HUES48 (cell line): ENCODE data around the gene PLIN5.
"Not testable (repeated sequence)": the region's sequence is repeated elsewhere in the genome, so short reads cannot be mapped to it uniquely, and the experiment has no call there.

ENCODE experiments used
- H3K27ac ChIP-seq: one replicate; pipeline ENCODE4 v1.7.0; 2013; ENCODE audit warnings: low read depth, low read length, inconsistent platforms
- H3K27me3 ChIP-seq: 2 replicates; pipeline ENCODE4 v1.6.1; 2013; ENCODE audit warnings: mild to moderate bottlenecking, low read length; ENCODE audit not compliant: control insufficient read depth, insufficient read depth
- H3K36me3 ChIP-seq: 2 replicates; pipeline ENCODE4 v1.6.1; 2013; ENCODE audit warnings: low read length; ENCODE audit not compliant: control insufficient read depth, insufficient read depth
- H3K4me1 ChIP-seq: 2 replicates; pipeline ENCODE4 v1.6.1; 2013; ENCODE audit warnings: mild to moderate bottlenecking, low read length; ENCODE audit not compliant: control insufficient read depth, insufficient read depth
- H3K4me3 ChIP-seq: 2 replicates; pipeline ENCODE4 v1.5.1; 2013; ENCODE audit warnings: mild to moderate bottlenecking, low read depth, low read length
- H3K9ac ChIP-seq: 2 replicates; pipeline ENCODE4 v1.6.1; 2013; ENCODE audit warnings: mild to moderate bottlenecking, low read depth, low read length, moderate library complexity
- H3K9me3 ChIP-seq: 2 replicates; pipeline ENCODE4 v1.6.1; 2013; ENCODE audit warnings: low read length; ENCODE audit not compliant: control insufficient read depth, insufficient read depth

Gene PLIN5

GRCh38 chr19:4552525-4552819 lies 17.4 kb upstream of the PLIN5 start:
- H3K9ac ChIP-seq = no peak overlapping the region
- H3K27me3 ChIP-seq = no peaks in the 10 kb centered on the region
- no peak overlapping the region for H3K27ac ChIP-seq
- peaks cover 69% of the 10 kb centered on the region for H3K36me3 ChIP-seq
- no peaks in the 10 kb centered on the region for H3K4me1 ChIP-seq
- H3K9me3 ChIP-seq = no peaks in the 10 kb centered on the region
- no peak overlapping the region for H3K4me3 ChIP-seq

GRCh38 chr19:4550479-4551050 lies 15.5 kb upstream of the PLIN5 start:
- H3K36me3 ChIP-seq = peaks cover 69% of the 10 kb centered on the region
- H3K27me3 ChIP-seq = no peaks in the 10 kb centered on the region
- no peak overlapping the region for H3K4me3 ChIP-seq

GRCh38 chr19:4550018-4550417 lies 15.0 kb upstream of the PLIN5 start:
- Histone ChIP-seq H3K9ac (no peak overlapping the region), H3K9me3 (no peaks in the 10 kb centered on the region), H3K4me3 (no peak overlapping the region), H3K36me3 (peaks cover 63% of the 10 kb centered on the region), H3K27ac (no peak overlapping the region), H3K27me3 (no peaks in the 10 kb centered on the region), H3K4me1 (no peaks in the 10 kb centered on the region)

More at GRCh38 chr19:4550479-4551050, 15.5 kb upstream of the PLIN5 start:
- no peaks in the 10 kb centered on the region for H3K4me1 ChIP-seq
- H3K27ac ChIP-seq = no peak overlapping the region
- no peaks in the 10 kb centered on the region for H3K9me3 ChIP-seq
- no peak overlapping the region for H3K9ac ChIP-seq

- H3K9ac ChIP-seq = no peak overlapping the region
- H3K4me1 ChIP-seq = no peaks in the 10 kb centered on the region
- no peak overlapping the region for H3K27ac ChIP-seq
- H3K36me3 ChIP-seq = peaks cover 46% of the 10 kb centered on the region
- H3K27me3 ChIP-seq = no peaks in the 10 kb centered on the region
- H3K9me3 ChIP-seq = no peaks in the 10 kb centered on the region
- H3K4me3 ChIP-seq = no peak overlapping the region
Measured at GRCh38 chr19:4548238-4548584, 13.2 kb upstream of the PLIN5 start.

GRCh38 chr19:4547303-4548237 lies 12.5 kb upstream of the PLIN5 start:
- H3K27ac ChIP-seq = no peak overlapping the region

GRCh38 chr19:4543842-4544647 lies 9.0 kb upstream of the PLIN5 start:
- H3K9ac ChIP-seq = no peak overlapping the region
- H3K4me1 ChIP-seq = 0 out of 2 replicates have a peak, but pooled peaks cover 5% of the 10 kb centered on the region
- no peak overlapping the region for H3K4me3 ChIP-seq
- peaks cover 17% of the 10 kb centered on the region; the same call in 1 of the 2 replicates for H3K36me3 ChIP-seq
- no peak overlapping the region for H3K27ac ChIP-seq
- H3K27me3 ChIP-seq = no peaks in the 10 kb centered on the region
- no peaks in the 10 kb centered on the region for H3K9me3 ChIP-seq

More at GRCh38 chr19:4547303-4548237, 12.5 kb upstream of the PLIN5 start:
- no peaks in the 10 kb centered on the region for H3K27me3 ChIP-seq
- H3K9ac ChIP-seq = no peak overlapping the region
- no peaks in the 10 kb centered on the region for H3K4me1 ChIP-seq
- H3K36me3 ChIP-seq = peaks cover 40% of the 10 kb centered on the region
- no peak overlapping the region for H3K4me3 ChIP-seq
- H3K9me3 ChIP-seq = no peaks in the 10 kb centered on the region

- H3K36me3 ChIP-seq = peaks cover 10% of the 10 kb centered on the region; the same call in 1 of the 2 replicates
- no peak overlapping the region for H3K27ac ChIP-seq
- H3K4me1 ChIP-seq = 0 out of 2 replicates have a peak, but pooled peaks cover 5% of the 10 kb centered on the region
- no peaks in the 10 kb centered on the region for H3K9me3 ChIP-seq
- no peaks in the 10 kb centered on the region for H3K27me3 ChIP-seq
- no peak overlapping the region for H3K4me3 ChIP-seq
- no peak overlapping the region for H3K9ac ChIP-seq
Measured at GRCh38 chr19:4542896-4543841, 8.1 kb upstream of the PLIN5 start.

- not testable (repeated sequence) for H3K4me3 ChIP-seq, H3K9me3 ChIP-seq, H3K4me1 ChIP-seq, H3K9ac ChIP-seq, H3K27me3 ChIP-seq, H3K27ac ChIP-seq, H3K36me3 ChIP-seq
Measured at GRCh38 chr19:4541806-4542145, 6.8 kb upstream of the PLIN5 start.

- H3K9me3 ChIP-seq = no peaks in the 10 kb centered on the region
- 0 out of 2 replicates have a peak, but pooled peaks cover 5% of the 10 kb centered on the region for H3K4me1 ChIP-seq
- H3K36me3 ChIP-seq = no peaks in the 10 kb centered on the region
- no peak overlapping the region for H3K9ac ChIP-seq
- 0 out of 2 replicates have a peak, but pooled peaks cover 4% of the 10 kb centered on the region for H3K27me3 ChIP-seq
- no peak overlapping the region for H3K4me3 ChIP-seq
- H3K27ac ChIP-seq = no peak overlapping the region
Measured at GRCh38 chr19:4541114-4541805, 6.2 kb upstream of the PLIN5 start.
